ENCODE measurements around the gene C1orf167. TPM values are rescaled to one million over a fixed set of nuclear protein-coding genes. Genes with fewer than 3 reads are reported as not detected.

Gene C1orf167
- polyA plus RNA-seq, 1 of the 3 experiments (the other 2 are of a cell fraction): 0.10 TPM

DNA sequence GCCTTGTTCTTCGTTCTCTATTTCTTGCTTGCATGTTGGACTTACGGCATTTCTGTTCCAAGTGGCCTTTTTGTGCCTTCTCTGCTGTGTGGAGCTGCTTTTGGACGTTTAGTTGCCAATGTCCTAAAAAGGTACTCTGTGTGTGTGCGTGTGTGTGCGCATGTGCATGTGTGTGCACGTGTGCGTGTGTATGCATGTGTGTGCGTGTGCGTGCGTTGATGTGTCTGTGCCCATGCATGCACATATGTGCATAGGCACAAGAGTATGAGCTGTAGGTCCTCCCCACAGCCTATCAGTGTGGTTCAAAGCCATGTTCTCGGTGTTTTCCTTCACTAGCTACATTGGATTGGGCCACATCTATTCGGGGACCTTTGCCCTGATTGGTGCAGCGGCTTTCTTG lies 71.9 kb downstream of the C1orf167 start:
- no peak overlapping the region for H2AFZ ChIP-seq (ENCODE audit: low read depth)
- H3K27me3 ChIP-seq (ENCODE audit: insufficient read depth): no peaks in the 10 kb centered on the region
- CTCF ChIA-PET: interaction anchor here (1.5 kb wide), 1 partner anchor 59 kb away, joined by 4 read pairs; no protein-coding TSS in a partner anchor
- H3K4me1 ChIP-seq (ENCODE audit: control insufficient read depth in 1 of 2, insufficient read depth in 2 of 2, low read depth in 1 of 2, low read length in 1 of 2): no peaks in the 10 kb centered on the region; a peak in 1 of 4 replicates
- TF ChIP-seq FOXJ3 (CRISPR knock-in tag; IDR thresholded peaks at IDR 0.05) (no peak), TEAD4 (IDR thresholded peaks at IDR 0.05; ENCODE audit: borderline replicate concordance, insufficient read depth) (no peak), MEF2A (IDR thresholded peaks at IDR 0.05; ENCODE audit: borderline replicate concordance, low read depth) (no peak), NRF1 (IDR thresholded peaks at IDR 0.05; ENCODE audit: low read depth, low read length) (no peak), CHD2 (IDR thresholded peaks at IDR 0.05; ENCODE audit: low read length, partially characterized antibody) (no peak), FOSL2 (IDR thresholded peaks at IDR 0.05; ENCODE audit: borderline replicate concordance, low read depth) (no peak), RFX5 (IDR thresholded peaks at IDR 0.05; ENCODE audit: low read length) (no peak)
- TF ChIP-seq, protein P1, sequence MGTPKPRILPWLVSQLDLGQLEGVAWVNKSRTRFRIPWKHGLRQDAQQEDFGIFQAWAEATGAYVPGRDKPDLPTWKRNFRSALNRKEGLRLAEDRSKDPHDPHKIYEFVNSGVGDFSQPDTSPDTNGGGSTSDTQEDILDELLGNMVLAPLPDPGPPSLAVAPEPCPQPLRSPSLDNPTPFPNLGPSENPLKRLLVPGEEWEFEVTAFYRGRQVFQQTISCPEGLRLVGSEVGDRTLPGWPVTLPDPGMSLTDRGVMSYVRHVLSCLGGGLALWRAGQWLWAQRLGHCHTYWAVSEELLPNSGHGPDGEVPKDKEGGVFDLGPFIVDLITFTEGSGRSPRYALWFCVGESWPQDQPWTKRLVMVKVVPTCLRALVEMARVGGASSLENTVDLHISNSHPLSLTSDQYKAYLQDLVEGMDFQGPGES (IDR thresholded peaks at IDR 0.05; ENCODE audit: low read depth, low read length): no peak
- TF ChIP-seq, protein P2, sequence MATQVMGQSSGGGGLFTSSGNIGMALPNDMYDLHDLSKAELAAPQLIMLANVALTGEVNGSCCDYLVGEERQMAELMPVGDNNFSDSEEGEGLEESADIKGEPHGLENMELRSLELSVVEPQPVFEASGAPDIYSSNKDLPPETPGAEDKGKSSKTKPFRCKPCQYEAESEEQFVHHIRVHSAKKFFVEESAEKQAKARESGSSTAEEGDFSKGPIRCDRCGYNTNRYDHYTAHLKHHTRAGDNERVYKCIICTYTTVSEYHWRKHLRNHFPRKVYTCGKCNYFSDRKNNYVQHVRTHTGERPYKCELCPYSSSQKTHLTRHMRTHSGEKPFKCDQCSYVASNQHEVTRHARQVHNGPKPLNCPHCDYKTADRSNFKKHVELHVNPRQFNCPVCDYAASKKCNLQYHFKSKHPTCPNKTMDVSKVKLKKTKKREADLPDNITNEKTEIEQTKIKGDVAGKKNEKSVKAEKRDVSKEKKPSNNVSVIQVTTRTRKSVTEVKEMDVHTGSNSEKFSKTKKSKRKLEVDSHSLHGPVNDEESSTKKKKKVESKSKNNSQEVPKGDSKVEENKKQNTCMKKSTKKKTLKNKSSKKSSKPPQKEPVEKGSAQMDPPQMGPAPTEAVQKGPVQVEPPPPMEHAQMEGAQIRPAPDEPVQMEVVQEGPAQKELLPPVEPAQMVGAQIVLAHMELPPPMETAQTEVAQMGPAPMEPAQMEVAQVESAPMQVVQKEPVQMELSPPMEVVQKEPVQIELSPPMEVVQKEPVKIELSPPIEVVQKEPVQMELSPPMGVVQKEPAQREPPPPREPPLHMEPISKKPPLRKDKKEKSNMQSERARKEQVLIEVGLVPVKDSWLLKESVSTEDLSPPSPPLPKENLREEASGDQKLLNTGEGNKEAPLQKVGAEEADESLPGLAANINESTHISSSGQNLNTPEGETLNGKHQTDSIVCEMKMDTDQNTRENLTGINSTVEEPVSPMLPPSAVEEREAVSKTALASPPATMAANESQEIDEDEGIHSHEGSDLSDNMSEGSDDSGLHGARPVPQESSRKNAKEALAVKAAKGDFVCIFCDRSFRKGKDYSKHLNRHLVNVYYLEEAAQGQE (IDR thresholded peaks at IDR 0.05; ENCODE audit: low read depth, low read length): no peak
- TF ChIP-seq, protein P3, sequence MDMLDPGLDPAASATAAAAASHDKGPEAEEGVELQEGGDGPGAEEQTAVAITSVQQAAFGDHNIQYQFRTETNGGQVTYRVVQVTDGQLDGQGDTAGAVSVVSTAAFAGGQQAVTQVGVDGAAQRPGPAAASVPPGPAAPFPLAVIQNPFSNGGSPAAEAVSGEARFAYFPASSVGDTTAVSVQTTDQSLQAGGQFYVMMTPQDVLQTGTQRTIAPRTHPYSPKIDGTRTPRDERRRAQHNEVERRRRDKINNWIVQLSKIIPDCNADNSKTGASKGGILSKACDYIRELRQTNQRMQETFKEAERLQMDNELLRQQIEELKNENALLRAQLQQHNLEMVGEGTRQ (IDR thresholded peaks at IDR 0.05; ENCODE audit: borderline replicate concordance, low read depth, low read length): no peak
- no peak overlapping the region for H3K9ac ChIP-seq
- no peaks in the 10 kb centered on the region for H3K79me2 ChIP-seq (ENCODE audit: insufficient read depth)
- 94% methylated on average over 11 of the region's 13 CpGs for WGBS (ENCODE audit: low lambda C conversion rate)
- no peaks in the 10 kb centered on the region for H3K9me2 ChIP-seq
- POLR2A ChIA-PET: no interaction called here
- no peak for DNase-seq
- H3K27ac ChIP-seq (ENCODE audit: low read depth in 2 of 2, low read length in 1 of 2): no peak overlapping the region
- no peaks in the 10 kb centered on the region for H3K9me3 ChIP-seq
- H3F3A ChIP-seq (replicated peaks; ENCODE audit: insufficient read depth): no peaks in the 10 kb centered on the region
- peaks cover 4% of the 10 kb centered on the region; the same call in 1 of the 2 replicates for H4K20me1 ChIP-seq (ENCODE audit: insufficient read depth)
- H3K4me3 ChIP-seq (ENCODE audit: low read depth in 2 of 2, low read length in 1 of 2): no peak overlapping the region
- H3K4me2 ChIP-seq: no peak overlapping the region
- peaks cover 23 to 82% of the 10 kb centered on the region in 2 experiments for H3K36me3 ChIP-seq (replicated peaks in 1 of 2; ENCODE audit: control insufficient read depth in 1 of 2, insufficient read depth in 2 of 2, low read length in 1 of 2)

Measured in SK-N-SH (cell line).